Measurements from ENCODE around the gene PDCD1. TPM values are rescaled to one million over a fixed set of nuclear protein-coding genes. Genes with fewer than 3 reads are reported as not detected.

Gene PDCD1
- total and polyA plus RNA-seq, 2 experiments from 2014 or later = 0.44 TPM; not detected in 1

GRCh38 chr2:241863536-241863954 is 4.9 kb upstream of the PDCD1 start:
- no peak overlapping the region for H3K27ac ChIP-seq
- WGBS (ENCODE audit: low lambda C conversion rate, missing lambda C conversion rate) = 88% methylated on average over 28 of the region's 29 CpGs
- H3K79me2 ChIP-seq = no peaks in the 10 kb centered on the region
- H3K4me1 ChIP-seq (ENCODE audit: insufficient read depth) = peaks cover 10% of the 10 kb centered on the region
- TF ChIP-seq EZH2phosphoT487 (IDR thresholded peaks at IDR 0.05; ENCODE audit: low read depth, severe bottlenecking, unreplicated experiment) (no peak), EZH2 (IDR thresholded peaks at IDR 0.05; ENCODE audit: borderline replicate concordance) (no peak), CTCF (IDR thresholded peaks at IDR 0.05; ENCODE audit: poor library complexity) (no peak)
- H3K9me2 ChIP-seq (replicated peaks; ENCODE audit: insufficient read depth) = no peaks in the 10 kb centered on the region
- H3K9me3 ChIP-seq (ENCODE audit: low read depth) = no peaks in the 10 kb centered on the region
- no peak overlapping the region for H3K4me3 ChIP-seq
- H3K4me2 ChIP-seq = no peak overlapping the region
- no peak for DNase-seq (ENCODE audit: low spot score)
- H3K36me3 ChIP-seq (replicated peaks; ENCODE audit: insufficient read depth, low read depth) = no peaks in the 10 kb centered on the region
- no peak overlapping the region for H2AFZ ChIP-seq
- no peaks in the 10 kb centered on the region for H3K27me3 ChIP-seq
- no peaks in the 10 kb centered on the region for H4K20me1 ChIP-seq (ENCODE audit: insufficient read depth, poor library complexity, severe bottlenecking)

- H3K79me2 ChIP-seq = no peaks in the 10 kb centered on the region
- no peaks in the 10 kb centered on the region for H3K9me3 ChIP-seq (ENCODE audit: low read depth)
- H3K36me3 ChIP-seq (replicated peaks; ENCODE audit: insufficient read depth, low read depth) = no peaks in the 10 kb centered on the region
- 90% methylated on average over 22 of the region's 22 CpGs for whole genome bisulfite sequencing (ENCODE audit: low lambda C conversion rate, missing lambda C conversion rate)
- no peaks in the 10 kb centered on the region for H3K9me2 ChIP-seq (replicated peaks; ENCODE audit: insufficient read depth)
- no peaks in the 10 kb centered on the region for H3K27me3 ChIP-seq
- peaks cover 7% of the 10 kb centered on the region for H3K4me1 ChIP-seq (ENCODE audit: insufficient read depth)
- H3K27ac ChIP-seq = no peak overlapping the region
- no peak overlapping the region for H3K4me3 ChIP-seq
- no peak overlapping the region for H3K4me2 ChIP-seq
- no peaks in the 10 kb centered on the region for H4K20me1 ChIP-seq (ENCODE audit: insufficient read depth, poor library complexity, severe bottlenecking)
- H2AFZ ChIP-seq = no peak overlapping the region
- TF ChIP-seq EZH2 (IDR thresholded peaks at IDR 0.05; ENCODE audit: borderline replicate concordance) (no peak), EZH2phosphoT487 (IDR thresholded peaks at IDR 0.05; ENCODE audit: low read depth, severe bottlenecking, unreplicated experiment) (no peak), CTCF (IDR thresholded peaks at IDR 0.05; ENCODE audit: poor library complexity) (no peak)
- no peak for DNase-seq (ENCODE audit: low spot score)
Observed at GRCh38 chr2:241862775-241863535, 4.3 kb upstream of the PDCD1 start.

GRCh38 chr2:241862093-241862492 is 3.4 kb upstream of the PDCD1 start:
- WGBS (ENCODE audit: low lambda C conversion rate, missing lambda C conversion rate) = 81% methylated on average over 8 of the region's 8 CpGs
- DNase-seq (ENCODE audit: low spot score) = no peak
- Histone ChIP-seq H3K4me2 (no peak overlapping the region), H3K9me2 (replicated peaks; ENCODE audit: insufficient read depth) (no peaks in the 10 kb centered on the region), H3K27me3 (no peaks in the 10 kb centered on the region), H3K4me1 (ENCODE audit: insufficient read depth) (peaks cover 7% of the 10 kb centered on the region), H3K4me3 (no peak overlapping the region), H3K36me3 (replicated peaks; ENCODE audit: insufficient read depth, low read depth) (no peaks in the 10 kb centered on the region), H3K27ac (no peak overlapping the region), H2AFZ (no peak overlapping the region), H4K20me1 (ENCODE audit: insufficient read depth, poor library complexity, severe bottlenecking) (no peaks in the 10 kb centered on the region), H3K79me2 (no peaks in the 10 kb centered on the region), H3K9me3 (ENCODE audit: low read depth) (no peaks in the 10 kb centered on the region)
- no peak for TF ChIP-seq EZH2phosphoT487 (IDR thresholded peaks at IDR 0.05; ENCODE audit: low read depth, severe bottlenecking, unreplicated experiment)
- no peak for TF ChIP-seq EZH2 (IDR thresholded peaks at IDR 0.05; ENCODE audit: borderline replicate concordance)
- TF ChIP-seq CTCF (IDR thresholded peaks at IDR 0.05; ENCODE audit: poor library complexity) = no peak
